DND-41 (cell line): ENCODE measurements around the gene POMGNT1.

ENCODE experiments used
- EZH2 ChIP-seq: IDR thresholded peaks from 3 replicates; pipeline ENCODE4 v1.6.1; 2012; ENCODE audit warnings: borderline replicate concordance, low read depth, mild to moderate bottlenecking, moderate library complexity, low read length, inconsistent platforms; ENCODE audit not compliant: severe bottlenecking
- TF ChIP-seq, protein P1 (sequence below): IDR thresholded peaks from 2 replicates; pipeline ENCODE4 v1.5.1; 2012; ENCODE audit warnings: borderline replicate concordance, low read length, moderate library complexity, mild to moderate bottlenecking; ENCODE audit not compliant: poor library complexity, severe bottlenecking; ENCODE audit errors: extremely low read depth

DNA sequence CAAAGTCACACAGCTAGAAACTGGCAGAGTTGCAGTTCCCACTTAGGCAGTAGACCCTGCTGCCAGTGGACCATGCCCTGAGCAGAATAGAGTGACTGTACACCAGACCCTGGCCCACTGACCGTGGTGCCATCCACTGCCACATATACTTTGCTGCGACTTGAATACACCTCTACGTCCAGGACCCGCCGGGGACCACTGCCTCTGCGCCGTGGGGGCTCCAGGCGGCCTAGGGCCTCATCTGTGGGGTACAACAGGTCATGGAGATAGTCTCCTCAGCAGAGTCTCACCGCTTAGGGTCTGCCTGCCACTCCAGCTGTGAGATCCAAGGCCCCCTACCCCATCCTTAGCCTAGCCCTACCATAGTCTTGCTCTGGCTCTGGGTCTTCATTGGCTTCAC is 1.6 kb downstream of the POMGNT1 start:
- TF ChIP-seq, protein P1, sequence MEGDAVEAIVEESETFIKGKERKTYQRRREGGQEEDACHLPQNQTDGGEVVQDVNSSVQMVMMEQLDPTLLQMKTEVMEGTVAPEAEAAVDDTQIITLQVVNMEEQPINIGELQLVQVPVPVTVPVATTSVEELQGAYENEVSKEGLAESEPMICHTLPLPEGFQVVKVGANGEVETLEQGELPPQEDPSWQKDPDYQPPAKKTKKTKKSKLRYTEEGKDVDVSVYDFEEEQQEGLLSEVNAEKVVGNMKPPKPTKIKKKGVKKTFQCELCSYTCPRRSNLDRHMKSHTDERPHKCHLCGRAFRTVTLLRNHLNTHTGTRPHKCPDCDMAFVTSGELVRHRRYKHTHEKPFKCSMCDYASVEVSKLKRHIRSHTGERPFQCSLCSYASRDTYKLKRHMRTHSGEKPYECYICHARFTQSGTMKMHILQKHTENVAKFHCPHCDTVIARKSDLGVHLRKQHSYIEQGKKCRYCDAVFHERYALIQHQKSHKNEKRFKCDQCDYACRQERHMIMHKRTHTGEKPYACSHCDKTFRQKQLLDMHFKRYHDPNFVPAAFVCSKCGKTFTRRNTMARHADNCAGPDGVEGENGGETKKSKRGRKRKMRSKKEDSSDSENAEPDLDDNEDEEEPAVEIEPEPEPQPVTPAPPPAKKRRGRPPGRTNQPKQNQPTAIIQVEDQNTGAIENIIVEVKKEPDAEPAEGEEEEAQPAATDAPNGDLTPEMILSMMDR, result no peak
- TF ChIP-seq EZH2, result no peak
